ENCODE measurements around the gene TVP23C.

- no peak for TF ChIP-seq CTCF (conservative IDR thresholded peaks at IDR 0.05; ENCODE audit: low read length)
- no peak for TF ChIP-seq EZH2phosphoT487 (IDR thresholded peaks at IDR 0.05; ENCODE audit: borderline replicate concordance, low read depth, low read length)
Measured at GRCh38 chr17:15466131-15466530, 97.2 kb downstream of the TVP23C start.
